Measurements from ENCODE around the gene OXCT1.
A peak's percentile ranks its signal among the peaks of the same experiment; 100 is the strongest.

The OXCT1 gene

DNA sequence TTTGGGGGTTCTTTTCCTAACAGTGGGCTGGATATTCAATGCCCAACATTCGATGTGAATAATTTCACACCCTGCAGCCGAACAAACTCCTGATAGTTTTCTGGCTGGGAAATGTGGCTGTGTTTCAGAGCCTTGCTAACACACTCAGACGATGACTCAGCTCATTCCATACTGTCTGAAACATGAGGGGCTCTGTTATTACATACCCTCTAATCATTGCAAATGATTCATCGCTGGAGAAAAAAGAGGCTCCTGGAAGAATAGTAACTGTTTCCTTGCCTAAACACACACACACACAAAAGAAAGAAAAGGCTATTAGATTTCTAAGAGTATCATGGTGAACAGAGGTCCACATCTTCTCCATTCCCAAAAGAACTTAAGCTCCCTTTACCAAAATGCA is 75.8 kb downstream of the OXCT1 start:
- no peak for FAIRE-seq

DNA sequence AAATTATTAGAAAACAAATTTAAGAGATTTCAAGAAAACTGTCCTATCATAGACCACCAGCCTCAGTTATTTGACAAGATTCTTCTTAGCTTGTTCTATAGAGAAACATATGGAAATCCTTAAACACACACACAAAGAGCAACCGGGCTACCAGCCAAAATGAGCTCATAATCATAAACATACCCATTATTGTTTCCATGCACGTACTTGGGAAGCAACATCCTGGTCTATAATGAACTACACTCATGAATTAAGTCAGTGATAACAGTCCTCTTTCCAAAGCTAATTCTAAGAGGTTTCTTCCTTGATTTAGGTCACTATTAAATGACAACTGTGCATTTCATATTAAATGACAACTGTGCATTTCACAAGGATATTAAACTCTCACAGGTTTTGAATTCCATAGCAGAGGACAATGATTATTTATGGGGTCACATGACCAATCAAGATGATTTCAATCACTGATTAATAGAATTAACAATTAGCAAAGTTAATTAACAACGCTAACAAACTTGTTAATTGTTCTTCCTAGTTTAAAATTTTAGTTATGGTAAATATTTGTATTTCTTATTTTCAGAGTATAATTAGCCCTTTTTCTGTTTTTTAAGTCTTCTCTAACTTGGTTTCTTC is 77.0 kb downstream of the OXCT1 start:
- FAIRE-seq: no peak
- TF ChIP-seq POLR2AphosphoS5 (IDR thresholded peaks at IDR 0.05; ENCODE audit: low read depth, low read length): no peak
- DNase-seq (ENCODE audit: insufficient read length, low spot score): no peak

More for the DNA sequence above, 75.8 kb downstream of the OXCT1 start:
- DNase-seq (ENCODE audit: insufficient read length, low spot score): no peak
- no peak for TF ChIP-seq TAF1 (IDR thresholded peaks at IDR 0.05; ENCODE audit: low read depth, low read length)

GRCh38 chr5:41790038-41790776 is 80.0 kb downstream of the OXCT1 start:
- DNase-seq (ENCODE audit: insufficient read length, low spot score) (no peak), FAIRE-seq (no peak)
- no peak for TF ChIP-seq POLR2A (IDR thresholded peaks at IDR 0.05; ENCODE audit: low read depth, low read length)
- TF ChIP-seq POLR2AphosphoS5 (IDR thresholded peaks at IDR 0.05; ENCODE audit: low read depth, low read length): no peak
- TF ChIP-seq POU2F2 (IDR thresholded peaks at IDR 0.05; ENCODE audit: low read depth, low read length): no peak
- TF ChIP-seq PAX5 (IDR thresholded peaks at IDR 0.05; ENCODE audit: insufficient read depth, low read length, severe bottlenecking): no peak
- no peak for TF ChIP-seq TAF1 (IDR thresholded peaks at IDR 0.05; ENCODE audit: low read depth, low read length)
- no peak for TF ChIP-seq SPI1 (IDR thresholded peaks at IDR 0.05; ENCODE audit: low read depth, low read length)

- no peak for FAIRE-seq
- no peak for TF ChIP-seq POLR2A (IDR thresholded peaks at IDR 0.05; ENCODE audit: low read depth, low read length)
- TF ChIP-seq TAF1 (IDR thresholded peaks at IDR 0.05; ENCODE audit: low read depth, low read length): no peak
- TF ChIP-seq POU2F2 (IDR thresholded peaks at IDR 0.05; ENCODE audit: low read depth, low read length): no peak
- no peak for TF ChIP-seq SPI1 (IDR thresholded peaks at IDR 0.05; ENCODE audit: low read depth, low read length)
- no peak for TF ChIP-seq PAX5 (IDR thresholded peaks at IDR 0.05; ENCODE audit: insufficient read depth, low read length, severe bottlenecking)
- no peak for TF ChIP-seq POLR2AphosphoS5 (IDR thresholded peaks at IDR 0.05; ENCODE audit: low read depth, low read length)
Observed at GRCh38 chr5:41789434-41789833, 80.8 kb downstream of the OXCT1 start.

DNA sequence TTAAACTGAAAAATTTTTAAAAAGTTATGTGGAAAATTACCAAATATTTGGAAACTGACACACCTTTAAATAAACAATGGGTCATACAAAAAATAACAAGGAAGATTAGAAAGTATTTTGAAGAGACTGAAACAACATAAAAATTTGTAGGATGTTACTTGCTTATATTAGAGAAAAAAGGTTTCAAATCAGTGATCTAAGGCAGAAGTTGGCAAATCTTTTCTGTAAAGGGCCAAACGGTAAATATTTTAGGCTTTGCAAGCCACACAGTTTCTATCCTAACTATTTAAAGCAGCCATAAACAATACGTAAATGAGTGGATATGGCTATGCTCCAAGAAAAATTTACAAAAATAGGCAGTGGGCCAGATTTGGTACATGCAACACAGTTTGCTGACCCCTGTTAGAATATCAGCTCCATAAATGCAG is 81.3 kb downstream of the OXCT1 start:
- FAIRE-seq: no peak
- no peak for DNase-seq (ENCODE audit: insufficient read length, low spot score)
- no peak for TF ChIP-seq PAX5 (IDR thresholded peaks at IDR 0.05; ENCODE audit: insufficient read depth, low read length, severe bottlenecking)
- no peak for TF ChIP-seq POLR2AphosphoS5 (IDR thresholded peaks at IDR 0.05; ENCODE audit: low read depth, low read length)
- TF ChIP-seq POU2F2 (IDR thresholded peaks at IDR 0.05; ENCODE audit: low read depth, low read length): no peak
- TF ChIP-seq SPI1 (IDR thresholded peaks at IDR 0.05; ENCODE audit: low read depth, low read length): no peak
- no peak for TF ChIP-seq POLR2A (IDR thresholded peaks at IDR 0.05; ENCODE audit: low read depth, low read length)
- TF ChIP-seq TAF1 (IDR thresholded peaks at IDR 0.05; ENCODE audit: low read depth, low read length): no peak

More at GRCh38 chr5:41789434-41789833, 80.8 kb downstream of the OXCT1 start:
- no peak for DNase-seq (ENCODE audit: insufficient read length, low spot score)

DNA sequence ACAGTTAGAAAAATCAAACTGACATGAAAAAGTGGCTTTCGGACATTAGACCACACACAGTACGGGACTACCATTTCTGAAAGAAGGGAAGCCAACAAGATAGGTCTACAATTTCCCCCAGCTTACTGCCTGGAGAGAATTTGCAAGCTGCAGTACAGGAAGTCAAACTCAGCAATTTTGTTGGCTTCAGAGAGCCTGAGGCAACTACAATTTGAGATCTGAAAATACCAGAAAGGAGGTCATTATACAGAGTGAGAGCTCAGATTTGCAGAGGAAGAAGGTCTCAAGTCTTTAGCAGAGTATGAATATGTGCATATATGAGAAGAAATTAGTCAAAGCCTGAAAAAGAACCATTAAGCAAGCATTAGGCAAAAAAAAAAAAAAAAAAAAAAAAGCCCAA is 83.0 kb downstream of the OXCT1 start:
- peak; percentile 68 for FAIRE-seq
- DNase-seq (ENCODE audit: insufficient read length, low spot score): no peak
- TF ChIP-seq TAF1 (IDR thresholded peaks at IDR 0.05; ENCODE audit: low read depth, low read length): no peak

DNA sequence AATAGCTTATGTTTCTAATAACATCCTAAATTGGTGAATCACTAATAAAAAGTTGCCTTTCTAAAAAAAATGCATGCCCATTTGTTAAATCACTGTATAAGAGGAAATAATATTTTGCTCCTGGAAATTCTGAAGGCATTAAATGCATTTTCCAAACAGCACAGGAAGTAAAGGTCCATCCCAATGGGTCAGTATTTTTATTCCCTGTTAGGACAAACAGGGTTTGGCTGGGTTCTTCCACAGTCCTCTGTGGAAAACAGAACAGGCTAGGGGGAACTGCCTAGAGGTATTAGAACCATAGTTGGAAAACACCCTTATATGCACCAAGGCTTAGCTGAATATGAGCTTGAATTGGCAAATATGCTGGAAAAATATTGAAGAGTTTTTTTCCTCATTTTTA is 85.2 kb downstream of the OXCT1 start:
- TF ChIP-seq PAX5 (IDR thresholded peaks at IDR 0.05; ENCODE audit: insufficient read depth, low read length, severe bottlenecking): no peak
- no peak for TF ChIP-seq POLR2AphosphoS5 (IDR thresholded peaks at IDR 0.05; ENCODE audit: low read depth, low read length)
- no peak for TF ChIP-seq POLR2A (IDR thresholded peaks at IDR 0.05; ENCODE audit: low read depth, low read length)
- no peak for TF ChIP-seq SPI1 (IDR thresholded peaks at IDR 0.05; ENCODE audit: low read depth, low read length)
- TF ChIP-seq POU2F2 (IDR thresholded peaks at IDR 0.05; ENCODE audit: low read depth, low read length): no peak
- TF ChIP-seq TAF1 (IDR thresholded peaks at IDR 0.05; ENCODE audit: low read depth, low read length): no peak
- FAIRE-seq (no peak), DNase-seq (ENCODE audit: insufficient read length, low spot score) (no peak)

- FAIRE-seq (no peak), DNase-seq (ENCODE audit: insufficient read length, low spot score) (no peak)
- TF ChIP-seq POLR2A (IDR thresholded peaks at IDR 0.05; ENCODE audit: low read depth, low read length): no peak
Observed at GRCh38 chr5:41778410-41778809, 91.8 kb downstream of the OXCT1 start.

GRCh38 chr5:41776435-41776834 is 93.8 kb downstream of the OXCT1 start:
- FAIRE-seq (no peak), DNase-seq (ENCODE audit: insufficient read length, low spot score) (no peak)
- no peak for TF ChIP-seq SPI1 (IDR thresholded peaks at IDR 0.05; ENCODE audit: low read depth, low read length)
- no peak for TF ChIP-seq TAF1 (IDR thresholded peaks at IDR 0.05; ENCODE audit: low read depth, low read length)

GRCh38 chr5:41773799-41774198 is 96.4 kb downstream of the OXCT1 start:
- DNase-seq (ENCODE audit: insufficient read length, low spot score) (no peak), FAIRE-seq (no peak)
- TF ChIP-seq TAF1 (IDR thresholded peaks at IDR 0.05; ENCODE audit: low read depth, low read length): no peak
- no peak for TF ChIP-seq POLR2A (IDR thresholded peaks at IDR 0.05; ENCODE audit: low read depth, low read length)
- no peak for TF ChIP-seq SPI1 (IDR thresholded peaks at IDR 0.05; ENCODE audit: low read depth, low read length)
- no peak for TF ChIP-seq POLR2AphosphoS5 (IDR thresholded peaks at IDR 0.05; ENCODE audit: low read depth, low read length)
- no peak for TF ChIP-seq POU2F2 (IDR thresholded peaks at IDR 0.05; ENCODE audit: low read depth, low read length)
- TF ChIP-seq PAX5 (IDR thresholded peaks at IDR 0.05; ENCODE audit: insufficient read depth, low read length, severe bottlenecking): no peak
